ENCODE results near the gene CSRNP3. TPM values are rescaled to one million over a fixed set of nuclear protein-coding genes. Genes with fewer than 3 reads are reported as not detected.

The CSRNP3 gene
- total RNA-seq, 1 experiment from 2014 or later: 0.41 TPM

GRCh38 chr2:165467921-165468320, 1.6 kb upstream of the CSRNP3 start:
- ChIA-PET POLR2A (ENCODE audit: unreplicated experiment) (no interaction called here), CTCF (no interaction called here)
- Histone ChIP-seq H3K9me3 (ENCODE audit: insufficient read depth, low read depth) (no peaks in the 10 kb centered on the region), H3K27me3 (ENCODE audit: insufficient read depth, low read depth) (no peaks in the 10 kb centered on the region), H3K36me3 (ENCODE audit: low read depth) (no peaks in the 10 kb centered on the region), H3K79me2 (ENCODE audit: low read depth) (no peaks in the 10 kb centered on the region), H3K4me2 (no peak overlapping the region), H3K4me1 (replicated peaks; ENCODE audit: insufficient read depth) (no peaks in the 10 kb centered on the region), H3K27ac (no peak overlapping the region), H2AFZ (no peak overlapping the region), H3K9me2 (ENCODE audit: insufficient read depth) (no peaks in the 10 kb centered on the region), H3K4me3 (no peak overlapping the region), H4K20me1 (ENCODE audit: insufficient read depth) (no peaks in the 10 kb centered on the region), H3F3A (ENCODE audit: insufficient read depth, low read depth) (no peaks in the 10 kb centered on the region)
- intact Hi-C loops (cut with micrococcal nuclease; ENCODE audit: unreplicated experiment): no loop called here
- BruUV-seq (replicated peaks): no TSS peak
- TF ChIP-seq, protein P1, sequence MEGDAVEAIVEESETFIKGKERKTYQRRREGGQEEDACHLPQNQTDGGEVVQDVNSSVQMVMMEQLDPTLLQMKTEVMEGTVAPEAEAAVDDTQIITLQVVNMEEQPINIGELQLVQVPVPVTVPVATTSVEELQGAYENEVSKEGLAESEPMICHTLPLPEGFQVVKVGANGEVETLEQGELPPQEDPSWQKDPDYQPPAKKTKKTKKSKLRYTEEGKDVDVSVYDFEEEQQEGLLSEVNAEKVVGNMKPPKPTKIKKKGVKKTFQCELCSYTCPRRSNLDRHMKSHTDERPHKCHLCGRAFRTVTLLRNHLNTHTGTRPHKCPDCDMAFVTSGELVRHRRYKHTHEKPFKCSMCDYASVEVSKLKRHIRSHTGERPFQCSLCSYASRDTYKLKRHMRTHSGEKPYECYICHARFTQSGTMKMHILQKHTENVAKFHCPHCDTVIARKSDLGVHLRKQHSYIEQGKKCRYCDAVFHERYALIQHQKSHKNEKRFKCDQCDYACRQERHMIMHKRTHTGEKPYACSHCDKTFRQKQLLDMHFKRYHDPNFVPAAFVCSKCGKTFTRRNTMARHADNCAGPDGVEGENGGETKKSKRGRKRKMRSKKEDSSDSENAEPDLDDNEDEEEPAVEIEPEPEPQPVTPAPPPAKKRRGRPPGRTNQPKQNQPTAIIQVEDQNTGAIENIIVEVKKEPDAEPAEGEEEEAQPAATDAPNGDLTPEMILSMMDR (conservative IDR thresholded peaks at IDR 0.05): no peak
- no peak for TF ChIP-seq EZH2 (IDR thresholded peaks at IDR 0.05; ENCODE audit: low read depth)
- no peak for DNase-seq

DNA sequence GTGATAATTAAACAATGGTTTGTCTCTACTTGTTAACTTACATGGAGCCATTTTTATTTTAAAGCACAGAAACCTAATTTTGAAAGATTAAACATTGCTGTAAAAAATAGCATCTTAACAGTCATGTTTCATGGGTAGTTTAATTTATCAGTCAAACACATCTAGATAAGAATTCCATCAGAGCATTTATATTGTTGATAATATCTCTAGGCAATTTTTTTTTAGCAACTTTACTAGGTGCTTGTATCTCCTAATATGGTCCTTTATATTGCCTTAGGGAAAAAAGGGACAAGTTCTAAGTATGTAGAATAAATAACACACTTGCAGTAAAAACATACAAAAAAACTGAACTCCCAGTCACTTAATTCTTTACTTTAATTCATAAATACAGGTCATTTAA, 863 bp downstream of the CSRNP3 start:
- POLR2A ChIA-PET (ENCODE audit: unreplicated experiment): interaction anchor here (0.7 kb wide), 1 partner anchor 483 kb away, joined by 6 read pairs; the partner anchor contains the start of gene TTC21B

DNA sequence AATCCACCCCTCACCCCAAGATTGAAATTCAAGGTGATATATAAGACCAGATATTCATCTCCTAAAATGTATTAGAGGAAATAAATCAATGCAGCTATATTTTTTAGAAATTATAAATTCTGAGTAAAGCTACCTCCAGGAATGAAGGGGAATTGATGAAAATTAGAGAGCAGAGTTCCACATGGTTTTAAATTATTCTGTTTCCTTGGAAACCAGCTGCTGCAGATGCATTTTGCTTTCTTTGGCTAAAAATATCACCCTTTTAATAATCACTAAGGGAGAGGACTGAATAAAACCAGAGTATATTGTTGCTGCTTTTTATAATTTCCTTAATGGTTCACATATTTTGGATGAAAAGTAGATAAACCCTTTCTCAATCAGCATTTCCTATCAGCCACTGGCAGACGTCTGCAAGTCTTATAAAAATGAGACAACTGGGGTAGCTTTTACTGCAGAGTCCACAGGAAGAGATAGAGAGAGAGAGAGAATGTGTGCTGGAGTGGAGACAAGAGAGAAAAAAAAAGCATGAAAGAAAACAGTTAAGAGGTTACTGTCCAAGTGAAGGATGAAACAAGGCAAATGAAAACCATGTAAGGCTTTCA, 2.0 kb downstream of the CSRNP3 start:
- no peaks in the 10 kb centered on the region for H3F3A ChIP-seq (ENCODE audit: insufficient read depth, low read depth)
- H3K27ac ChIP-seq: no peak overlapping the region
- no peak overlapping the region for H2AFZ ChIP-seq
- BruUV-seq (replicated peaks): no TSS peak
- H3K36me3 ChIP-seq (ENCODE audit: low read depth): no peaks in the 10 kb centered on the region
- no peak overlapping the region for H3K4me2 ChIP-seq
- no peak for TF ChIP-seq EZH2 (IDR thresholded peaks at IDR 0.05; ENCODE audit: low read depth)
- TF ChIP-seq, protein P1 (conservative IDR thresholded peaks at IDR 0.05): no peak
- H3K9me3 ChIP-seq (ENCODE audit: insufficient read depth, low read depth): no peaks in the 10 kb centered on the region
- H3K9me2 ChIP-seq (ENCODE audit: insufficient read depth): no peaks in the 10 kb centered on the region
- H3K4me1 ChIP-seq (replicated peaks; ENCODE audit: insufficient read depth): no peaks in the 10 kb centered on the region
- H3K79me2 ChIP-seq (ENCODE audit: low read depth): no peaks in the 10 kb centered on the region
- no peak overlapping the region for H3K4me3 ChIP-seq
- DNase-seq: no peak
- no peaks in the 10 kb centered on the region for H4K20me1 ChIP-seq (ENCODE audit: insufficient read depth)
- no peaks in the 10 kb centered on the region for H3K27me3 ChIP-seq (ENCODE audit: insufficient read depth, low read depth)
- CTCF ChIA-PET: no interaction called here
- intact Hi-C loops (cut with micrococcal nuclease; ENCODE audit: unreplicated experiment): no loop called here
- POLR2A ChIA-PET (ENCODE audit: unreplicated experiment): no interaction called here

More for the DNA sequence above, 863 bp downstream of the CSRNP3 start:
- H4K20me1 ChIP-seq (ENCODE audit: insufficient read depth): no peaks in the 10 kb centered on the region
- no peak overlapping the region for H3K4me2 ChIP-seq
- no peaks in the 10 kb centered on the region for H3K9me3 ChIP-seq (ENCODE audit: insufficient read depth, low read depth)
- no peaks in the 10 kb centered on the region for H3K36me3 ChIP-seq (ENCODE audit: low read depth)
- H3K9me2 ChIP-seq (ENCODE audit: insufficient read depth): no peaks in the 10 kb centered on the region
- TF ChIP-seq, protein P1 (conservative IDR thresholded peaks at IDR 0.05): no peak
- TF ChIP-seq EZH2 (IDR thresholded peaks at IDR 0.05; ENCODE audit: low read depth): no peak
- no TSS peak for BruUV-seq (replicated peaks)
- no peaks in the 10 kb centered on the region for H3K79me2 ChIP-seq (ENCODE audit: low read depth)
- H3F3A ChIP-seq (ENCODE audit: insufficient read depth, low read depth): no peaks in the 10 kb centered on the region
- intact Hi-C loops (cut with micrococcal nuclease; ENCODE audit: unreplicated experiment): no loop called here
- H3K4me3 ChIP-seq: no peak overlapping the region
- no peaks in the 10 kb centered on the region for H3K4me1 ChIP-seq (replicated peaks; ENCODE audit: insufficient read depth)
- no peak for DNase-seq
- H3K27ac ChIP-seq: no peak overlapping the region
- H3K27me3 ChIP-seq (ENCODE audit: insufficient read depth, low read depth): no peaks in the 10 kb centered on the region
- CTCF ChIA-PET: no interaction called here
- H2AFZ ChIP-seq: no peak overlapping the region
